GM19463 (cell line): ENCODE data around the gene TMEM145.

ENCODE experiments used
- ATAC-seq: cut with Tn5 transposase; IDR thresholded peaks from one replicate; pipeline ENCODE4 v1.9.1; 2021; ENCODE audit warnings: mild to moderate bottlenecking, moderate library complexity; ENCODE audit not compliant: unreplicated experiment

Gene TMEM145

DNA sequence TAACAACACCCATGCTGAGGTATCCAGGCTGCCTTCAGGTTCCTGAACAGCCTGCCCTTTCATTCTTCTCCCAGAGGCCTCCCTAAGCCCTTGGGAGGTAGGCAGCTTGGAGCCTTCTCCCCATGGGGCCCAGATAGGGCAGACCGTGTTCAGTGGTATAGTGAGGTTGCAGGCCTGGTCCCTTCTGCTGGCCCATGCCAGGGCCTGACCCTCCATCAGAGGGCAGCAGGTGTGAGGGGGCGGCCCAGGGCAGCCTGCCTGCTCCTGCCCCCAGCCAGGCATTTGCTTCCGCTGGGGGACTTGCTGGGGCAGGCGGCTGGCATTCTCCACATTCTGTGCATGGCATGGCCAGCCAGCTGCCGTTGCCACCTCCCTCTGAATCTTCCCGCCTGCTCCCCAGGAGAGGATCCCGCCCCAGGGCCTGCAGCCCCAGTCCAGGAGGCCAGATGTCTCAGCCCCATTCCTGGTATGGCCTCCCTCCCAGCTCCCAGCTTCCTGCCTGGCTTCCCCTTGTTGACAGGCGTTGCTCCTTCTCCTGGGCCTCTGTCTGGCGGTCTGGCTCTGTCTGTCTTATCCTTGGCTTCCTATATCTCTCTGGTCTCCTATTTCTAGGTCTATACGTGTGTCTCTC, 35.2 kb upstream of the TMEM145 start:
- ATAC-seq = no peak

GRCh38 chr19:42278452-42279154, 34.5 kb upstream of the TMEM145 start:
- ATAC-seq = no peak

DNA sequence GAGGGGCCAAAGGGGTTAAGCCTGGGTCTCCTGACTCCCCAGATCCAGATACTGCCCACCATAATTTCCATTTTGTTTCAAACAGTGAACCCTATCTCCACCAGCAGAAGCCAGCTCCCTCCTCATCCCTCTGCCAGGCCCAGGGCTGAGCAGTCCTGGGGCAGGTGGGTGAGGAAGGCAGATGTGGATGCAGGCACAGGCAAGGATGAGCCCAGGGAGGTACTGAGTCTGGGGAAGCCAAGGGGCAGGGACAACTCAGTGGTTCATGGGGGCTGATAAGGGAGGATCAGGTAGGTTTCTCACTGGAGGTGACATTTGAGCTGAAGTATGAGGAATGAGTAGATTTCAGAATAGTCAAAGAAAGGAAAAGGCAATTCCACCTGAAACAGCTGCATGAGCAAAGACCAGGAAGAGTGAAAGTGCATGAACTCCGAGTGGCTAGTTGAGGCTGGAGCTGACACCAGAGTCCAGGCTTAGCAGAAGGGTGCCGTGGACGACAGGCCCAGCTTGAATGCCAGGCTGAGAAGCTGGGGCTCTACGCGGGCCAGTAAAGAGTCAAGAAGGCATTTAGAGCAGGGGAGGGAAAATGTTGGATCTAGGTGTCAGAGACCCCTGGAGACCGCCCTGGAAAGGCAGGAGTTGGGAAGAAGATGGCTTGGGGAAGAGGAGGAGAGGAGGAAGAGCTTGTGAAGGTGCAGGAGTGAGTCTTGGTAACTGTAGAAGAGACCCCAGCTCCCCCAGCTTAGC, 33.8 kb upstream of the TMEM145 start:
- ATAC-seq = no peak

DNA sequence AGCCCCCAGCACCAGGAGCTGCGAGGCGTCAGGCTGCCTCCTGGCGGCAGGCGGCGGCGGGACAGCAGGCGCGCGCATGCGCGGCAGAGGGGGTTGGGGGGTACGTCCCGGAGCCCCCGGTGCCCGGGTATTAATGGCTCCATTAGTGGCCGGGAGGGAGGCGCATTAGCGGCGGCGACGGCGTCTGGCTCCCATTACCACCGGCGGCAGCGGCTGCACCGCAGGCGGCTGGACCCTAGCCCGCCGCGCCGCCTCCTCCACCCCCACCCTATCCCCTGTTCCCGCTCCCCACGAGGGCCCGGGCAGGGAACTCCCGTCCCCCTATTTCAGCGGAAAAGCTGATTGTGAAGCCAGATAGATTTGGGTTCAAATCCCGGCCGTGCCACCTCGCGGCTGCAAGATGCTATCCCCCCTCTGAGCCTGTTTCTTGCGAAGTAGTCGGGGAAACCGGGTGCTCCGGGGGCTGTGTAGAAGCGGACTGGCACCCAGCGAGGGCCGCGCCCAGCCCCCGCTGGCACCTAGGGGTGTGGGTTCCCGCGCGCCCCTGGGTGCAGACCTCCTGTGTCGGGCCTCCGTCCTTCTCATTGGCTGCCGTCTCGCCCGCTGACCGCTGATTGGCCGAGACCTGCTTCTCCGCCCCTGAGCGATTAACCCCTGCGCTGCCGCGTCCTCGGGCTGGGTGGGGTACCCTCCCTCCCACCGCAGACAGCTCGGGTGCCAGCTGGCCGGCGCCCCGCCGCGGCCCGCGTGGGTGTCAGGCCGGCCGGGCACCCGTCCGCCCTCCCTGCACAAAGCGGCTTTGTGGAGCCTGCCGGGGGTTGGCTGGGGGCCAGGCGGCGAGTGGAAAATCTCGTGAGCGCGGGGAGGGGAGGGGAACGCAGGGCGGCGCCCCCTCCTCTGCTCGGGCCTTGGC, 33.0 kb upstream of the TMEM145 start:
- ATAC-seq = peak; percentile 46

DNA sequence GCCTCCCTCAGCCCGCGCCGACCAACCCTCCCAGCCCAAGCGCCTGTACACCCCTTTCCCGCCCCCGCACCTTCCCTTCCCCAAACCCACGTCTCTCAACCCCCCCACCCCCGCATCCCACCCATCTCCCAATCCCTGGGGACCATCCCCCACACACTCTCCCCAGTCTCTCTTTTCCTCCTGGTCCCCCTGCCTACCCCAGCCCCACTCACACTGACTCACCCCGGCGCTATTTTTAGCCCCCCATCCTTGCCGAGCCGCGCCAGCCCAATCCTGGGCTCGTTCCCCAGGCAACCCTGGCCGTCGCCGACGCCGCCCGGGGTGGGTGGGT, 32.3 kb upstream of the TMEM145 start:
- no peak for ATAC-seq

- ATAC-seq = no peak
Measured at GRCh38 chr19:42281146-42281826, 31.8 kb upstream of the TMEM145 start.

DNA sequence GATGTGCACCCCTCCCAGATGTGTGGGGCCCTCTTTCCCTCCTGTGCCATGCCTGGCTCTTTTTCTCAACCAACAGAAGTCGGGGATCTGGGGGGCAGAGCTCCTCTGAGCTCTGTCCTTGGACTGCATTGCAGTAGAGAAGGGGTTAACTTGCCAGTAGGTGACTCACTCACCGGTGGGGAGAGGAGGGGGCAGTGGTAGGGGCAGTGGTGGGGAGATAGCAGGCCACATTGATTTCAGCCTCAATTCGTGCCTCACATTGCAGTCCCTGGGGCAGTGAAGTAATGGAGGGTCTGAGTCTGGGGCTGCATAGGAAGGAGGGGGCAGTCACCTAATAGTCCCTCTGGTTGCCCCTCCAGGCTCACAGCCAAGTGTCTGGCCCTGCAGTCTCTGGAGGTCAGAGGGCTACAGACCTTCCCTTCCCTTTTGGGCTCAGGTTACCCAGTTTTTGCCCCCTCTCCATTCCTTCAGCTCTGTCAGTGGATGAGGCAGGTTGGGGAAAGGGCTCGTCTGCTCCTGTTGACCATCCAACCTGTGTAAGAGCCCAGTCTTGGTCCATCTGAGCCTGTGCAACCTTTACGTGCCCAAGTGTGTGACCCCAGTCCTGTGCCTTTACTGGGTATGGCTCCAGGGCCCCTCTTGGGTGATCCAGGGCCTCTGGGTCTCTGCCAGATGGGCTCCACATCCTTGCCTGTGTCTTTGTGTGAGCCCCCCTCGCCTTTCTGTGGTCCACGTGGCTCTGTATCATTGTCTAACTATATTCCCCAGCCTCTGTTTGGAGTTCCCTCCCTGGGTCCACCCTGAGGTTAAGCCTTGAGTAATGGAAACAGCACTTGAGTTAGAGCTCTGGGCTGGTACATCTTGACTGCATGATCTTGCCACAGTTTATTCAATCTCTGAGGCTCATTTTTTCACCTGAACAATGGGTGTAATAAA, 31.0 kb upstream of the TMEM145 start:
- ATAC-seq = no peak

DNA sequence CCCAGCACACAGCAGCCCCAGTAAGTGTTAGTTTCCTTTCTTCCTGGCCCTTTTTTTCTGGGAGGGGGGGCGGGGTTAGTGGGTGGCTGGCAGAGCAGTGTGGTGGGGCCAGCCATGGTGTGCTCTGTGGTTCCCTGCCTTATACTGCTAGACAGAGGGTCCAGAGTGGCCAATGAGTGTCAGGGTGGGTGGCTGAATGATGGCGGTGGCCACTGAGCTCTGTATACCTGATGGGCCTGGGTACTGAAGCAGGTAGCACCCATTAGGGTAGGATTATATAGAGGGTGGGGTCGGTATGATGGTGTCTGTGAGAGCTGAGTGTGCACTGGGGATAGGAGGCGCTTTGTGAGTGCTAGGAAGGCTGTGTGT, 30.3 kb upstream of the TMEM145 start:
- no peak for ATAC-seq

- ATAC-seq = peak; percentile 42
Measured at GRCh38 chr19:42283188-42284065, 29.7 kb upstream of the TMEM145 start.

DNA sequence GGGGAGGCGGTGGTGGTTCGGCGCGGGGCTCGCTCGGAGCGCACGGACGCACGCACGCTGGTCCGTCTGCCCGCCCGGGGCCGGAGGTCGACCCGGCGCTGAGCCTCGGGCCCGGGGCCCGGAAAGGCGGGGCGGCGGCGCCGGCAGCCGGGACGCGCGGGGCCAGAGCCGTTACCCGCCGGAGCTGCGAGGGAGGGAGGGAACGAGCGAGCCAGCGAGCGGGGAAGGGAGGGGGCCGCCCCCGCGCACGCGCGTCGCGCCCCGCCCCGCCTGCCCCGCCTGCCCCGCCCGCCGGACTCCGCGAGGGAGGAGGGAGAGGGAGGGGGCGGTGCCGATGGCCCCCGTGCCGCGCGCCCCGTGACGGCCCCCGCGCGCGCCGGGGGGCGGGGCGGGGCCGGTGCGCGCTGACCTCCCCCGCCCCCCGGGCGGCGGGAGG, 29.0 kb upstream of the TMEM145 start:
- ATAC-seq = peak; percentile 18

DNA sequence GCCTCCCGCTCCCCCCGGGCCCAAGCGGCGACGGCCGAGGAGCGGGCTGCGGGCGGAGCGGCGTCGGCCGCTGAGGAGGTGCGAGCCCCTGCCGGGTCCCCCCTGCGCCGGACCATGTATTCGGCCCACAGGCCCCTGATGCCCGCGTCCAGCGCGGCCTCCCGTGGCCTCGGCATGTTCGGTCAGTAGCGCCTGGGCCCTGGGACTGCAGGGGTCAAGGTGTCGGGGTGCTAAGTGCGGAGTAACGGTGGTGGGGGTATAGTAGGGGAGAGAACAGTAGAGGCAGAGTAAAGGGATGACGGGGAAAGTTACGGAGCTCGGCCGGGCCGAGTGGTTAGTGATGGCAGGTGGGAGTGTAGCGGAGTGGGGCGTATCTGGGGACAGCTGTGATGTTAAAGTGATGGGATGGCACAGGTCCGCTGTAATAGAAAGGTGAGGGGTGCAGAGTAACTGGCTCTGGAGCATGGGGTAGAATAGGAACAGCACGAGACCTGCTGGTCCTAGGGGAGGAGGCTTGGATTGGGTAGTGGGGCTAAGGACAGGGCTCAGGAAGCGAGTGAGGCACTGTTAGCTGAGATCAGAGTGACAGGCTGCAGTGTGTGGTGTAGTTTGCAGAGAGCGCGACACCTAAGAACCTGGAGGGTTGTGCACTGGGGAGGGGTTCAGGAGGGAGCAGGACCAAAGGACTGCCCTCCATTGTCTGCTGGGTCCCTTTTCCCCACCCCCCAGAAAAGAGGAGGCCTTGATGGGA, 28.3 kb upstream of the TMEM145 start:
- ATAC-seq = no peak

DNA sequence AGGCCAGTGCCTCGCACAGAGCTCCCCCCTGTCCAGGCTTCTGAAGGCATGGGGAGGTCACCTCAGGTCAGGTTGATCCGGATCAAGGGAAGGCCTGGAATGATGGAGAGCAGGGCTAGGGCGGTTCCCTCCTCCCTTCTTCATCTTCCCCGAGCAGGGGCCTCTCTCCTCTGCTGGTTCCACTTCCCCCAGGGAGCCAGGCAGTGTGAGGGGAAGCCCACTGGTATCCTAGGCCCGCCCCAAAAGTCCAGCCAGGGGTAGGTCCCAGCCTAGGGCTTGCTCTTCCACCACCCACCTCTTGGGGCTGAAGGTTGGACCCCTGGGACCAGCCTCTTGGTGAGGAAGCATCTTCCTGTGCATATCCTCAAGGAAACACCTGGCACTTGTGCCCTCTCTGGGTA, 27.6 kb upstream of the TMEM145 start:
- no peak for ATAC-seq

DNA sequence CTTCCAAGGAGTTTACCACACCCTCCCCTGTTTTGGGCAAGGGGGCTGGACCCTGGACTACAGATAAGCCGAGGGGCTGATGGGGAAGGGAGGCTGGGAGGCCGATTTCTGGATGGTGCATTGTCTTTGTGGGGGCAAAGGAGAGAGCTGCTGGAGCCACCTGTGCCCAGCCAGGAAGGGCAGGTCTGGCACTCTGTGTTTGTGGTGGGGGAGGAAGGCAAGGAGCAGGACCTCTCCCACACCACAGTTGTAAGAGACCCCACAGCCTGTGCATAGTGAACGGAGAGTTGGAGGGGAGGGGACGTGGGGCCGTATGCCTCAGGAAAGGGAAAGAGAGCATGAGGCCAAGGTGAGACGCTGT, 27.1 kb upstream of the TMEM145 start:
- ATAC-seq = no peak

GRCh38 chr19:42286349-42287016, 26.6 kb upstream of the TMEM145 start:
- ATAC-seq = no peak

- no peak for ATAC-seq
Measured at GRCh38 chr19:42287017-42287826, 25.9 kb upstream of the TMEM145 start.

DNA sequence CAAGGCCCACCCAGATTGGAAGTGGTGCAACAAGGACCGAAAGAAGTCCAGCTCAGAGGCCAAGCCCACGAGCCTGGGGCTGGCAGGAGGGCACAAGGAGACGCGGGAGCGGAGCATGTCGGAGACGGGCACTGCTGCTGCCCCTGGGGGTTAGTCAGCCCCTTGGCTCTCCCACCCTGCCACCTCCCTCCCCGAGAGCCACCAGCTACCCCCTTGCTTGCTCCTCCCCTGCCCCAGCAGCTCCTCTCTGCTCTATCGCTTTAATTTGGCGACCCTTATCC, 25.3 kb upstream of the TMEM145 start:
- no peak for ATAC-seq

- no peak for ATAC-seq
Measured at GRCh38 chr19:42288387-42288786, 24.7 kb upstream of the TMEM145 start.
